Trophoblast cell (in vitro differentiated cells and primary cell): ENCODE measurements around the gene CHCHD6.

ENCODE experiments used
- DNase-seq, 2 donors: peaks; one replicate each; pipeline ENCODE4 v3.0.0-alpha.2; 2016
- H2AFZ ChIP-seq: 2 replicates; pipeline ENCODE4 v1.6.1; 2013; ENCODE audit warnings: low read length, moderate library complexity, mild to moderate bottlenecking; ENCODE audit not compliant: insufficient read depth, poor library complexity
- H2AK5ac ChIP-seq: 2 replicates; pipeline ENCODE4 v1.6.1; 2013; ENCODE audit warnings: mild to moderate bottlenecking, low read length
- H2BK120ac ChIP-seq: 2 replicates; pipeline ENCODE4 v1.6.1; 2013; ENCODE audit warnings: low read length, mild to moderate bottlenecking, moderate library complexity; ENCODE audit not compliant: insufficient read depth, poor library complexity
- H2BK12ac ChIP-seq: 2 replicates; pipeline ENCODE4 v1.6.1; 2013; ENCODE audit warnings: mild to moderate bottlenecking, low read length, moderate library complexity
- H2BK5ac ChIP-seq: 2 replicates; pipeline ENCODE4 v1.6.1; 2013; ENCODE audit warnings: low read length, low read depth, moderate library complexity, mild to moderate bottlenecking; ENCODE audit not compliant: poor library complexity
- H3K14ac ChIP-seq: 2 replicates; pipeline ENCODE4 v1.6.1; 2013; ENCODE audit warnings: mild to moderate bottlenecking, low read length
- H3K18ac ChIP-seq: 2 replicates; pipeline ENCODE4 v1.6.1; 2013; ENCODE audit warnings: mild to moderate bottlenecking, low read length
- H3K23ac ChIP-seq: 2 replicates; pipeline ENCODE4 v1.6.1; 2013; ENCODE audit warnings: low read length
- H3K27ac ChIP-seq: 2 replicates; pipeline ENCODE4 v1.5.1; 2013; ENCODE audit warnings: low read depth, mild to moderate bottlenecking, inconsistent platforms, low read length, moderate library complexity
- H3K27me3 ChIP-seq: 2 replicates; pipeline ENCODE4 v1.6.1; 2013; ENCODE audit warnings: inconsistent platforms, mild to moderate bottlenecking, low read length, moderate library complexity; ENCODE audit not compliant: insufficient read depth
- H3K36me3 ChIP-seq, 2 experiments: 1 replicate in 1 of 2; 2 replicates in 1 of 2; pipeline ENCODE4 v1.6.1; 2013; ENCODE audit warnings: low read length in 2 of 2, mild to moderate bottlenecking in 2 of 2, moderate library complexity in 1 of 2; ENCODE audit not compliant: insufficient read depth in 2 of 2, control insufficient read depth in 1 of 2
- H3K4ac ChIP-seq: 2 replicates; pipeline ENCODE4 v1.6.1; 2013; ENCODE audit warnings: low read depth, mild to moderate bottlenecking, low read length, moderate library complexity
- H3K4me1 ChIP-seq, 2 experiments: 1 replicate in 1 of 2; 2 replicates in 1 of 2; pipeline ENCODE4 v1.6.1; 2013; ENCODE audit warnings: low read length in 2 of 2, mild to moderate bottlenecking in 2 of 2, moderate library complexity in 1 of 2; ENCODE audit not compliant: insufficient read depth in 2 of 2, control insufficient read depth in 1 of 2
- H3K4me2 ChIP-seq: 2 replicates; pipeline ENCODE4 v1.6.1; 2013; ENCODE audit warnings: inconsistent platforms, mild to moderate bottlenecking, low read length, moderate library complexity
- H3K4me3 ChIP-seq: 2 replicates; pipeline ENCODE4 v1.5.1; 2013; ENCODE audit warnings: mild to moderate bottlenecking, low read depth, low read length, inconsistent platforms
- H3K79me1 ChIP-seq: one replicate; pipeline ENCODE4 v1.6.1; 2013; ENCODE audit warnings: low read length
- H3K79me2 ChIP-seq: 2 replicates; pipeline ENCODE4 v1.6.1; 2013; ENCODE audit warnings: low read length, mild to moderate bottlenecking; ENCODE audit not compliant: control insufficient read depth, insufficient read depth, poor library complexity
- H3K9ac ChIP-seq: 2 replicates; pipeline ENCODE4 v1.6.1; 2013; ENCODE audit warnings: mild to moderate bottlenecking, low read length
- H3K9me3 ChIP-seq: 2 replicates; pipeline ENCODE4 v1.6.1; 2013; ENCODE audit warnings: low read depth, mild to moderate bottlenecking, control low read depth, inconsistent platforms, low read length; ENCODE audit not compliant: insufficient read depth
- H4K12ac ChIP-seq: 2 replicates; pipeline ENCODE4 v1.6.1; 2013; ENCODE audit warnings: low read depth, mild to moderate bottlenecking, low read length, moderate library complexity
- H4K8ac ChIP-seq: 2 replicates; pipeline ENCODE4 v1.6.1; 2013; ENCODE audit warnings: low read depth, mild to moderate bottlenecking, low read length, moderate library complexity
- H4K91ac ChIP-seq: one replicate; pipeline ENCODE4 v1.6.1; 2013; ENCODE audit warnings: low read depth, mild to moderate bottlenecking, low read length, moderate library complexity
- WGBS: extraction: QIAGEN DNeasy Blood & Tissue Kit; methylation state at CpG from one replicate; pipeline ENCODE4 v1.1.7; 2013; ENCODE audit warnings: missing lambda C conversion rate; ENCODE audit not compliant: insufficient read length, insufficient coverage; ENCODE audit errors: extremely low coverage; 5-methylcytosine and 5-hydroxymethylcytosine counted together

Gene CHCHD6

DNA sequence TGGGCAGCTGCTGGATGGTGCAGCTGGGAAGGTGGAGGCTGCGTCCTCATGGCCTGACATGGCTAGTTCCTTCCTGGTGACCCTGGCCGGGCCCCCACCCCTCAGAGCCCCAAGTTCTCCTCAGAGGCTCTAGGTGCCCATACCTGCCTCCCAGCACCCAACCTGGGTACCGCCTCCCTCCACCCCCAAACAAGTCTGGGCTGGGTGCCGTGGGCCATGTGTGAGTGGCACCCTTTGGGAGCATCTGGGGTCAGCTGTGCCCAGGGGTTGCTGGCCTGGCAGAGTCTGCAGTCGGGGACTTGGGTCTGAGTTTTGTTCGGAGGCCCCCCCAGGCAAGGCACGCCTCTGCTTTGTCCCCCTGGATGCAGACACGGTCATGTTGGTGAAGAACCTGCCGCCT is 289.4 kb downstream of the CHCHD6 start:
- H3K4ac ChIP-seq: no peak overlapping the region
- H3K36me3 ChIP-seq: peaks cover 65 to 66% of the 10 kb centered on the region in 2 experiments
- H4K8ac ChIP-seq: no peak overlapping the region
- no peaks in the 10 kb centered on the region for H3K79me2 ChIP-seq
- H2AFZ ChIP-seq: no peak overlapping the region
- no peak for DNase-seq
- no peak overlapping the region for H3K4me2 ChIP-seq
- no peaks in the 10 kb centered on the region for H3K27me3 ChIP-seq
- no peaks in the 10 kb centered on the region for H3K4me1 ChIP-seq
- H2AK5ac ChIP-seq: no peak overlapping the region
- H3K23ac ChIP-seq: no peak overlapping the region
- H3K9ac ChIP-seq: no peak overlapping the region
- no peak overlapping the region for H3K14ac ChIP-seq
- no peak overlapping the region for H3K27ac ChIP-seq
- WGBS: no CpG with 5 or more reads among the region's 9 CpGs
- peaks cover 2% of the 10 kb centered on the region for H3K9me3 ChIP-seq
- H2BK120ac ChIP-seq: no peak overlapping the region
- no peak overlapping the region for H4K12ac ChIP-seq
- H2BK5ac ChIP-seq: no peak overlapping the region
- no peaks in the 10 kb centered on the region for H3K79me1 ChIP-seq
- no peak overlapping the region for H2BK12ac ChIP-seq
- H3K4me3 ChIP-seq: no peak overlapping the region
- H3K18ac ChIP-seq: no peak overlapping the region
- no peak overlapping the region for H4K91ac ChIP-seq

DNA sequence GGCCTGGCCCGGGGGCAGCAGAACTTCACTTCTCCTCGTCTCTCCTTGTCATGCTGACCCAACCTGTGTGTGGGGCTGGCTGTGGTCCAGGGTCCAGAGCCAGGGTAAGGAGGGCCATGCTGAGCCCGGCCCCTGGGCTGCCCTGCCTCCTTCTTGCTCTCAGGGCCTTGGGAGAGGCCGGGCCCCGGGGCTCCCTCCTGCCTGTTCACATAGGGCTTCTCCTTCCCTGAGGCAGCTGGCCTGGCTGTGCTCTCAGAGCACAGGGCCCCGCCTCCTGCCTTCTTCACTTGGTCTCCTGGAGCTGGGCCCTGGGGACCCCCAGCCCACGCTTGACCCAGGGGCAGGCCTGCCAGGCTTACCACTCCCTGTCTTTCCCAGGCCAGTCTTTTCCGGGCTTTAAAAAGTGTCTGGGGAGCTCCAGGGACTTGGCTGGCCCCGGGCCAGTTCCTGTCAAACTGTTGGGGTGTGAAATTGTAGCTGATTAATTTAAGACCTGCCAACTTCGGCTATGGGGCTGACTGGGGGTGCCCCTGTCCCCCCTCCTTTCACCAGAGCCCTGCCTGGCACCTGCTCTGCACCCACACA is 290.7 kb downstream of the CHCHD6 start:
- H3K4me2 ChIP-seq: no peak overlapping the region
- no CpG with 5 or more reads among the region's 10 CpGs for WGBS
- no peaks in the 10 kb centered on the region for H3K79me2 ChIP-seq
- DNase-seq: no peak
- H3K36me3 ChIP-seq: peaks cover 52 to 53% of the 10 kb centered on the region in 2 experiments
- no peaks in the 10 kb centered on the region for H3K27me3 ChIP-seq
- no peak overlapping the region for H2BK12ac ChIP-seq
- no peaks in the 10 kb centered on the region for H3K4me1 ChIP-seq
- H3K14ac ChIP-seq: no peak overlapping the region
- H2BK5ac ChIP-seq: no peak overlapping the region
- H2AK5ac ChIP-seq: no peak overlapping the region
- peaks cover 2% of the 10 kb centered on the region for H3K9me3 ChIP-seq
- no peak overlapping the region for H2BK120ac ChIP-seq
- H3K18ac ChIP-seq: no peak overlapping the region
- no peak overlapping the region for H3K23ac ChIP-seq
- no peak overlapping the region for H2AFZ ChIP-seq
- no peak overlapping the region for H4K8ac ChIP-seq
- no peak overlapping the region for H3K4me3 ChIP-seq
- H4K91ac ChIP-seq: no peak overlapping the region
- H3K4ac ChIP-seq: no peak overlapping the region
- H3K9ac ChIP-seq: no peak overlapping the region
- no peak overlapping the region for H3K27ac ChIP-seq
- H4K12ac ChIP-seq: no peak overlapping the region
- H3K79me1 ChIP-seq: no peaks in the 10 kb centered on the region

DNA sequence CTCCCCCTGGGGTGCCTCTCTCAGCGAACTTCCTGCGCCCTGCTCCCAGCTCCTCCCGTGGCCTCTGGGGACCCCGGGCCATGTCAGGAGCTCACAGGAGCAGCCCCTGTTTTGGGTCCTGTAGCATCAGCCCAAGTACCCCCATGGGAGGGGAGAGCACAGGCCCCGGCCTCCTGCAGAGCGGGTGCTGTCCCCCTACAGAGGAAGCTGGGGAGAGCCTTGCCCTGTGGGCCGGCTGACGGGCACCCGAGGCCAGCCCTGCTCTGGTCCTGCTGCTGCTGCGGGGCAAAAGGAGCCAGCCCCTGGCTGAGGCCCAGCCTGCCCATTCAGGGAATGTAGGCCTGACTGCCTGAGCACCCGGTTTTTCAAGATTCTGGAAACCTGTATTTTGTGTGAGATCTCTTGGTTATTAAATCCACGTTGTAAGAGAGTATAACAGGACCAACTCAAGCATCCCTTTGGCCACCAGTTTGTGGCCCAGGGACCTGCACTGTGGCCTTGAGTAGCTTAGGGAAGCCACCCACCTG is 291.3 kb downstream of the CHCHD6 start:
- H3K4me3 ChIP-seq: no peak overlapping the region
- peaks cover 47% of the 10 kb centered on the region in 2 experiments for H3K36me3 ChIP-seq
- DNase-seq: no peak
- no peak overlapping the region for H2AK5ac ChIP-seq
- H3K9me3 ChIP-seq: peaks cover 2% of the 10 kb centered on the region
- H3K9ac ChIP-seq: no peak overlapping the region
- no peak overlapping the region for H3K14ac ChIP-seq
- no peaks in the 10 kb centered on the region for H3K79me2 ChIP-seq
- H3K79me1 ChIP-seq: no peaks in the 10 kb centered on the region
- H2BK120ac ChIP-seq: no peak overlapping the region
- no peak overlapping the region for H3K4ac ChIP-seq
- H2AFZ ChIP-seq: no peak overlapping the region
- no peak overlapping the region for H3K27ac ChIP-seq
- no peak overlapping the region for H4K12ac ChIP-seq
- H4K8ac ChIP-seq: no peak overlapping the region
- H3K18ac ChIP-seq: no peak overlapping the region
- no peaks in the 10 kb centered on the region for H3K4me1 ChIP-seq
- no peak overlapping the region for H3K23ac ChIP-seq
- no peaks in the 10 kb centered on the region for H3K27me3 ChIP-seq
- H4K91ac ChIP-seq: no peak overlapping the region
- no peak overlapping the region for H2BK5ac ChIP-seq
- H2BK12ac ChIP-seq: no peak overlapping the region
- no CpG with 5 or more reads among the region's 12 CpGs for WGBS
- no peak overlapping the region for H3K4me2 ChIP-seq

DNA sequence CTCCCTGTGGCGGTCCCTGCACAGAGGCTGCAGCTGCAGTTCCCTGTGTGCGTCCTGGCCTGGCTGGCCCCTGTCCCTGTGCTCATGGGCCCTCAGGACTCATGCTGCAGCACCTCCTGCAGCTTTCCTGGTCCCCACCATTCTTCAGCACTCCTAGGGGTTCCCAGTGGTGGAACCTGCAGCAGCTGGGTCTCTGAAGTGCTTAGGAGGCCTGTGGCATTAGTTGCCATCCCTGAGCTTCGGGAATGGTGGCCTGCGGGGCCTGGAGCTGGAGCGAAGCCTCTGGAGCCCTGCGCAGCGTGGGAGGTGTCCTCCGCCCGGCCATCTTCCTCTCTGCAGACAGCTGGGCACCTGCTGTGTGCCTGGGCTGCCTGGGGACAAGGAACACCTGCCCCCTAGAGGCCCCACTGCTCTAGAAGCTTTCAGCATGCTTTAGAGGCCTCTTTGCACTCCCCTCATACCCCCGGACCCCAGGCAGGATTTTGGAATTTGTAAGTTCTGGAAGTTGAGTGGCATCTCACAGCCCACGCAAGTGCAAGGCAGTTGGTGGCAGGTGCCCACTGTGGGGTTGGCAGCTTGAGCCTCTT is 292.0 kb downstream of the CHCHD6 start:
- Histone ChIP-seq H4K12ac (no peak overlapping the region), H2AK5ac (no peak overlapping the region), H3K4me3 (no peak overlapping the region), H3K79me1 (no peaks in the 10 kb centered on the region), H3K23ac (no peak overlapping the region), H3K27ac (no peak overlapping the region), H2BK12ac (no peak overlapping the region), H2BK120ac (no peak overlapping the region), H3K79me2 (no peaks in the 10 kb centered on the region), H4K8ac (no peak overlapping the region), H2AFZ (no peak overlapping the region), H3K4ac (no peak overlapping the region), H3K27me3 (no peaks in the 10 kb centered on the region), H3K18ac (no peak overlapping the region), H2BK5ac (no peak overlapping the region), H3K4me2 (no peak overlapping the region), H3K36me3 (peaks cover 42% of the 10 kb centered on the region in 2 experiments), H3K4me1 (no peaks in the 10 kb centered on the region), H3K9me3 (peaks cover 2% of the 10 kb centered on the region), H4K91ac (no peak overlapping the region), H3K9ac (no peak overlapping the region), H3K14ac (no peak overlapping the region)
- no CpG with 5 or more reads among the region's 11 CpGs for WGBS
- no peak for DNase-seq
